Lower leg skin (tissue), 3 donors: ENCODE data around the gene IFNA6.

Source experiments
- POLR2A ChIP-seq, 2 donors: fragments of 450-650 bp; IDR thresholded peaks; one replicate each; pipeline ENCODE4 v1.6.1; 2016 to 2017; ENCODE audit warnings: antibody characterized with exemption in 2 of 2, mild to moderate bottlenecking in 1 of 2, moderate library complexity in 1 of 2
- TF ChIP-seq, protein P1 (sequence below), 3 donors: fragments of 450-650 bp; IDR thresholded peaks; one replicate each; pipeline ENCODE4 v1.5.1; 2016; ENCODE audit warnings: antibody characterized with exemption in 3 of 3, mild to moderate bottlenecking in 3 of 3, moderate library complexity in 2 of 3

- TF ChIP-seq POLR2A (IDR thresholded peaks at IDR 0.05): no peak
- TF ChIP-seq, protein P1, sequence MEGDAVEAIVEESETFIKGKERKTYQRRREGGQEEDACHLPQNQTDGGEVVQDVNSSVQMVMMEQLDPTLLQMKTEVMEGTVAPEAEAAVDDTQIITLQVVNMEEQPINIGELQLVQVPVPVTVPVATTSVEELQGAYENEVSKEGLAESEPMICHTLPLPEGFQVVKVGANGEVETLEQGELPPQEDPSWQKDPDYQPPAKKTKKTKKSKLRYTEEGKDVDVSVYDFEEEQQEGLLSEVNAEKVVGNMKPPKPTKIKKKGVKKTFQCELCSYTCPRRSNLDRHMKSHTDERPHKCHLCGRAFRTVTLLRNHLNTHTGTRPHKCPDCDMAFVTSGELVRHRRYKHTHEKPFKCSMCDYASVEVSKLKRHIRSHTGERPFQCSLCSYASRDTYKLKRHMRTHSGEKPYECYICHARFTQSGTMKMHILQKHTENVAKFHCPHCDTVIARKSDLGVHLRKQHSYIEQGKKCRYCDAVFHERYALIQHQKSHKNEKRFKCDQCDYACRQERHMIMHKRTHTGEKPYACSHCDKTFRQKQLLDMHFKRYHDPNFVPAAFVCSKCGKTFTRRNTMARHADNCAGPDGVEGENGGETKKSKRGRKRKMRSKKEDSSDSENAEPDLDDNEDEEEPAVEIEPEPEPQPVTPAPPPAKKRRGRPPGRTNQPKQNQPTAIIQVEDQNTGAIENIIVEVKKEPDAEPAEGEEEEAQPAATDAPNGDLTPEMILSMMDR (IDR thresholded peaks at IDR 0.05): no peak
Observed at GRCh38 chr9:21314152-21314551, 36.5 kb downstream of the IFNA6 start.
